Esophagus (tissue), 2 donors: ENCODE data around the gene KCNMB3. TPM values are rescaled to one million over a fixed set of nuclear protein-coding genes. Genes with fewer than 3 reads are reported as not detected.

Source experiments
- H3K27ac ChIP-seq, 2 donors: one replicate each; pipeline ENCODE4 v1.5.1; 2013; ENCODE audit warnings: low read depth in 2 of 2, mild to moderate bottlenecking in 2 of 2, inconsistent platforms in 1 of 2, low read length in 1 of 2, moderate library complexity in 1 of 2
- H3K27me3 ChIP-seq, 2 donors: one replicate each; pipeline ENCODE4 v1.6.1; 2013; ENCODE audit warnings: low read length in 2 of 2, control low read depth in 1 of 2, mild to moderate bottlenecking in 1 of 2; ENCODE audit not compliant: insufficient read depth in 2 of 2, control insufficient read depth in 1 of 2
- H3K36me3 ChIP-seq, 2 donors: one replicate each; pipeline ENCODE4 v1.6.1; 2013; ENCODE audit warnings: low read length in 1 of 2; ENCODE audit not compliant: control insufficient read depth in 2 of 2, insufficient read depth in 2 of 2
- H3K4me1 ChIP-seq, 2 donors: one replicate each; pipeline ENCODE4 v1.6.1; 2013; ENCODE audit warnings: low read length in 1 of 2; ENCODE audit not compliant: control insufficient read depth in 2 of 2, insufficient read depth in 2 of 2
- H3K4me3 ChIP-seq, 2 donors: one replicate each; pipeline ENCODE4 v1.5.1; 2013; ENCODE audit warnings: low read length in 2 of 2, mild to moderate bottlenecking in 2 of 2, low read depth in 1 of 2, moderate library complexity in 1 of 2
- H3K9me3 ChIP-seq, 2 donors: one replicate each; pipeline ENCODE4 v1.6.1; 2013; ENCODE audit warnings: mild to moderate bottlenecking in 2 of 2, low read depth in 1 of 2, low read length in 1 of 2, moderate library complexity in 1 of 2; ENCODE audit not compliant: control insufficient read depth in 2 of 2, insufficient read depth in 1 of 2
- WGBS, 2 donors: extraction: QIAGEN DNeasy Blood & Tissue Kit; methylation state at CpG; one replicate each; pipeline ENCODE4 v1.1.7; 2013; 5-methylcytosine and 5-hydroxymethylcytosine counted together
- polyA plus RNA-seq, 2 donors: library from polyadenylated mRNA; stranded (reverse); fragments of 200-250 nt; gene quantifications; one replicate each; pipeline ENCODE4 v1.2.3, GENCODE V29; 2013
- donor health status: healthy with polysubstance abuse.
- donor health status: Bipolar disorder and iron deficiency.

The KCNMB3 gene, protein sequence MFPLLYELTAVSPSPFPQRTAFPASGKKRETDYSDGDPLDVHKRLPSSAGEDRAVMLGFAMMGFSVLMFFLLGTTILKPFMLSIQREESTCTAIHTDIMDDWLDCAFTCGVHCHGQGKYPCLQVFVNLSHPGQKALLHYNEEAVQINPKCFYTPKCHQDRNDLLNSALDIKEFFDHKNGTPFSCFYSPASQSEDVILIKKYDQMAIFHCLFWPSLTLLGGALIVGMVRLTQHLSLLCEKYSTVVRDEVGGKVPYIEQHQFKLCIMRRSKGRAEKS
- polyA plus RNA-seq, result 1 to 10 TPM in 1 of 2 donors, under 1 TPM in 1; 0.74 to 1.1 TPM

- Histone ChIP-seq H3K4me3 (no peak within 1 kb of the TSS), H3K27me3 (no peaks in the 10 kb centered on the region), H3K9me3 (no peaks in the 10 kb centered on the region), H3K36me3 (no peaks in the 10 kb centered on the region), H3K4me1 (no peaks in the 10 kb centered on the region), H3K27ac (no peak within 1 kb of the TSS)
- 79 to 82% methylated on average over 6 of the region's 6 CpGs for WGBS, 2 donors
Observed at GRCh38 chr3:179250803-179251476, at the start of gene KCNMB3. KCNMB3 (minus strand) TSS chr3:179251114; CDS start chr3:179250990, 124 bp downstream.

- H3K4me3 ChIP-seq, result no peak overlapping the region
- H3K4me1 ChIP-seq, result no peaks in the 10 kb centered on the region
- H3K27ac ChIP-seq, result no peak overlapping the region
- no peaks in the 10 kb centered on the region for H3K36me3 ChIP-seq
- H3K9me3 ChIP-seq, result no peaks in the 10 kb centered on the region
- 81 to 84% methylated on average over 5 of the region's 5 CpGs for WGBS, 2 donors
- no peaks in the 10 kb centered on the region for H3K27me3 ChIP-seq
Observed at GRCh38 chr3:179299999-179300613, 49.2 kb upstream of the KCNMB3 start.

- 89% methylated on average over 2 of the region's 2 CpGs for WGBS, 2 donors
- no peaks in the 10 kb centered on the region for H3K9me3 ChIP-seq
- no peak overlapping the region for H3K27ac ChIP-seq
- no peaks in the 10 kb centered on the region for H3K27me3 ChIP-seq
- no peaks in the 10 kb centered on the region for H3K4me1 ChIP-seq
- H3K36me3 ChIP-seq, result no peaks in the 10 kb centered on the region
- H3K4me3 ChIP-seq, result no peak overlapping the region
Observed at GRCh38 chr3:179299316-179299715, 48.4 kb upstream of the KCNMB3 start.

DNA sequence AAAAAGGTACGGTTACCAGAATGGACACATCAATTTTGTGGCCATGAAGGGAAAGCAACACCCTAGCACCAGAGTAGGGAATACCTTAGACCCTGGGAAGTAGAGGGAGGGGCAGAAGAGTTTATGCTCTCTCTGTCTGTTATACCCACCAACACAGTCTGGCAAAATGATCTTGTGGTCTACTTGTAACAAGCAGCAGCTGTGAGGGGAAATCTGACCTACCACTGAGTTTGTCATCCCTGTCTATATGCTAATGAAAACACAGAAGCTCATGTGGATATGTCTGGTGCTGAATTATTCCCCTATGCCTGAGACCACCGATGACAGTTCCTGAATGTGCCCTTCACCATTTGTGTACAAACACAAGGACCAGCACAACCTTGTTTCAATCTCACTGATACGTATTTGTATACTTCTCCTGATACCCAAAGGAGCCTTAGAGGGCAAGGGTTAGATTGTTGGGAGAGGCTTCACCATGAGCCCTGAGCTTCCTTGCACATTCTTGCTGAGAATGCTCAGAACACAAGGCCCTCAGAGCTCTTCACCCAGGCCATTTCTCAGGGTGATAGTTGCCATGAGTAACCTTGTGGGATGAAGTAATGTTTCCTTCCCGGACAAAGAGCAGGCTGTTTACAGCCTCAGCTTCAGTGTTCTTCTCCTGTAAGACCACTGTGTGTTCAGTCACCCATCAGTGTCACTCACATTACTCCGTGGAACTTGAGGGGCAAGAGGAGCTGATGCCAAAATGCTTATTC is 47.2 kb upstream of the KCNMB3 start:
- no peak overlapping the region for H3K27ac ChIP-seq

GRCh38 chr3:179292450-179292849 is 41.5 kb upstream of the KCNMB3 start:
- no peak overlapping the region for H3K4me3 ChIP-seq
- H3K4me1 ChIP-seq, result no peaks in the 10 kb centered on the region
- 63 to 70% methylated on average over 2 of the region's 2 CpGs for WGBS, 2 donors
- no peaks in the 10 kb centered on the region for H3K9me3 ChIP-seq
- H3K27me3 ChIP-seq, result no peaks in the 10 kb centered on the region
- no peaks in the 10 kb centered on the region for H3K36me3 ChIP-seq
- H3K27ac ChIP-seq, result no peak overlapping the region

More for the DNA sequence above, 47.2 kb upstream of the KCNMB3 start:
- WGBS, 2 donors, result 76 to 79% methylated on average over 5 of the region's 5 CpGs
- H3K27me3 ChIP-seq, result no peaks in the 10 kb centered on the region
- H3K9me3 ChIP-seq, result no peaks in the 10 kb centered on the region
- H3K4me3 ChIP-seq, result no peak overlapping the region
- H3K36me3 ChIP-seq, result no peaks in the 10 kb centered on the region
- H3K4me1 ChIP-seq, result no peaks in the 10 kb centered on the region

GRCh38 chr3:179289295-179289694 is 38.4 kb upstream of the KCNMB3 start:
- Histone ChIP-seq H3K27ac (no peak overlapping the region), H3K4me3 (no peak overlapping the region), H3K9me3 (no peaks in the 10 kb centered on the region), H3K36me3 (no peaks in the 10 kb centered on the region), H3K27me3 (no peaks in the 10 kb centered on the region), H3K4me1 (no peaks in the 10 kb centered on the region)
- WGBS, 2 donors, result 49 to 56% methylated on average over 3 of the region's 3 CpGs

- Histone ChIP-seq H3K36me3 (no peaks in the 10 kb centered on the region), H3K4me1 (no peaks in the 10 kb centered on the region), H3K27me3 (no peaks in the 10 kb centered on the region), H3K4me3 (no peak overlapping the region), H3K9me3 (no peaks in the 10 kb centered on the region), H3K27ac (no peak overlapping the region)
- WGBS, 2 donors, result 56 to 86% methylated on average over 4 of the region's 4 CpGs
Observed at GRCh38 chr3:179288845-179289244, 37.9 kb upstream of the KCNMB3 start.

DNA sequence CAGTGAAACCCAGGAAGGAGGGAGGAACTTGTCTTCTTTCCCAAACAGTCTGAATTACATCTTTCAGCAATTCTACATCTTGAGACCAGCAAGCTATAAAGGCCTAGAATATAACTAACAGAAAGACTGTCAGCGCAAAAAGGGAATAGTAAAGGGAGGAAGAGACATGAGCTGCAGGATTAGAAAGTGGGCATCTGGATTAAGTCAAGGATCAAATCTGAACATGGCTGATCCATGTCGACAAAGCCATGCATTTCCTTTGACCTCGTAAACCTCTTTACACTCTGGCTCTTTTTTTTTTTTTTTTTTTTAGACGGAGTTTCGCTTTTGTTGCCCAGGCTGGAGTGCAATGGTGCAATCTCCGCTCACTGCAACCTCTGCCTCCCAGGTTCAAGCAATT is 35.4 kb upstream of the KCNMB3 start:
- 92 to 93% methylated on average over 6 of the region's 6 CpGs for WGBS, 2 donors
- no peak overlapping the region for H3K4me3 ChIP-seq
- H3K27ac ChIP-seq, result no peak overlapping the region
- H3K36me3 ChIP-seq, result no peaks in the 10 kb centered on the region
- no peaks in the 10 kb centered on the region for H3K4me1 ChIP-seq
- no peaks in the 10 kb centered on the region for H3K27me3 ChIP-seq
- H3K9me3 ChIP-seq, result no peaks in the 10 kb centered on the region

GRCh38 chr3:179281825-179282224 is 30.9 kb upstream of the KCNMB3 start:
- Histone ChIP-seq H3K27me3 (no peaks in the 10 kb centered on the region), H3K36me3 (no peaks in the 10 kb centered on the region), H3K4me3 (no peak overlapping the region), H3K27ac (no peak overlapping the region), H3K9me3 (no peaks in the 10 kb centered on the region), H3K4me1 (no peaks in the 10 kb centered on the region)
- 73 to 77% methylated on average over 3 of the region's 3 CpGs for WGBS, 2 donors
